ENCODE measurements around the gene DICER1. TPM values are rescaled to one million over a fixed set of nuclear protein-coding genes. Genes with fewer than 3 reads are reported as not detected.

The DICER1 gene
- total RNA-seq, 1 experiment from 2014 or later: 62.0 TPM

GRCh38 chr14:95155045-95155444, 2.3 kb downstream of the DICER1 start (continued):
- TF ChIP-seq ARID4B (CRISPR knock-in tag; IDR thresholded peaks at IDR 0.05; ENCODE audit: borderline replicate concordance) (no peak), SMAD4 (CRISPR knock-in tag; IDR thresholded peaks at IDR 0.05) (no peak), ERG (CRISPR knock-in tag; IDR thresholded peaks at IDR 0.05) (no peak)

GRCh38 chr14:95153866-95154265, 3.5 kb downstream of the DICER1 start:
- peaks cover 59% of the 10 kb centered on the region for H3K4me1 Mint-ChIP-seq
- H3K27ac Mint-ChIP-seq: no peak overlapping the region
- TF ChIP-seq ATF6 (CRISPR knock-in tag; IDR thresholded peaks at IDR 0.05) (no peak), FOXK1 (CRISPR knock-in tag; IDR thresholded peaks at IDR 0.05) (no peak), NFYB (CRISPR knock-in tag; conservative IDR thresholded peaks at IDR 0.05; ENCODE audit: low read depth) (no peak), ZNF396 (CRISPR knock-in tag; IDR thresholded peaks at IDR 0.05; ENCODE audit: borderline replicate concordance) (no peak), HMGXB4 (CRISPR knock-in tag; IDR thresholded peaks at IDR 0.05) (no peak), FOXP1 (CRISPR knock-in tag; IDR thresholded peaks at IDR 0.05; ENCODE audit: borderline replicate concordance) (no peak), ZBTB21 (CRISPR knock-in tag; IDR thresholded peaks at IDR 0.05; ENCODE audit: borderline replicate concordance) (no peak), TCF7 (CRISPR knock-in tag; IDR thresholded peaks at IDR 0.05; ENCODE audit: low read depth) (no peak), E2F4 (CRISPR knock-in tag; IDR thresholded peaks at IDR 0.05; ENCODE audit: borderline replicate concordance, low read depth) (no peak), FOXJ3 (CRISPR knock-in tag; IDR thresholded peaks at IDR 0.05; ENCODE audit: borderline replicate concordance) (no peak), NR3C1 (CRISPR knock-in tag; conservative IDR thresholded peaks at IDR 0.05; ENCODE audit: low read depth) (no peak), SMAD3 (CRISPR knock-in tag; IDR thresholded peaks at IDR 0.05; ENCODE audit: borderline replicate concordance) (no peak), ZNF317 (CRISPR knock-in tag; IDR thresholded peaks at IDR 0.05; ENCODE audit: borderline replicate concordance, low read depth) (no peak), ELF4 (CRISPR knock-in tag; IDR thresholded peaks at IDR 0.05; ENCODE audit: low read depth) (no peak), PRRX2 (CRISPR knock-in tag; IDR thresholded peaks at IDR 0.05) (no peak), MYBL2 (CRISPR knock-in tag; IDR thresholded peaks at IDR 0.05) (no peak), USF1 (CRISPR knock-in tag; IDR thresholded peaks at IDR 0.05) (no peak), MAX (CRISPR knock-in tag; IDR thresholded peaks at IDR 0.05) (no peak), ZSCAN18 (CRISPR knock-in tag; IDR thresholded peaks at IDR 0.05) (no peak)
- POLR2A ChIA-PET: no interaction called here
- H3K9me3 Mint-ChIP-seq: peaks cover 4% of the 10 kb centered on the region; the same call in 1 of the 2 replicates
- H3K4me3 Mint-ChIP-seq: no peak overlapping the region
- no peaks in the 10 kb centered on the region; the same call in 1 of the 2 replicates for H3K27me3 Mint-ChIP-seq (ENCODE audit: low read depth)
- 0 out of 2 replicates have a peak, but pooled peaks cover 3% of the 10 kb centered on the region for H3K36me3 Mint-ChIP-seq
- no peak for DNase-seq (ENCODE audit: low spot score)
- CTCF ChIA-PET: no interaction called here
- ATAC-seq: no peak
